GM12875 (cell line): ENCODE results near the gene SYT5.

Source experiments
- H3K4me3 ChIP-seq: one replicate; pipeline ENCODE4 v1.5.1; 2011; ENCODE audit warnings: low read depth, low read length, control low read depth
- CTCF ChIP-seq: IDR thresholded peaks from 2 replicates; pipeline ENCODE4 v1.5.1; 2011; ENCODE audit warnings: low read depth, mild to moderate bottlenecking, control low read depth, inconsistent platforms, low read length, moderate library complexity, borderline replicate concordance; ENCODE audit not compliant: insufficient read depth

The SYT5 gene

GRCh38 chr19:55188625-55189024 lies 8.5 kb upstream of the SYT5 start:
- no peak for TF ChIP-seq CTCF
- no peak overlapping the region for H3K4me3 ChIP-seq

- no peak overlapping the region for H3K4me3 ChIP-seq
- no peak for TF ChIP-seq CTCF
Measured at GRCh38 chr19:55186080-55186479, 6.0 kb upstream of the SYT5 start.

- no peak for TF ChIP-seq CTCF
Measured at GRCh38 chr19:55181740-55182139, 1.7 kb upstream of the SYT5 start.

GRCh38 chr19:55178781-55179599 lies 1.1 kb downstream of the SYT5 start:
- no peak overlapping the region for H3K4me3 ChIP-seq

More at GRCh38 chr19:55181740-55182139, 1.7 kb upstream of the SYT5 start:
- no peak overlapping the region for H3K4me3 ChIP-seq

GRCh38 chr19:55176076-55176475 lies 4.0 kb downstream of the SYT5 start:
- no peak for TF ChIP-seq CTCF
- no peak overlapping the region for H3K4me3 ChIP-seq

More at GRCh38 chr19:55178781-55179599, 1.1 kb downstream of the SYT5 start:
- no peak for TF ChIP-seq CTCF

GRCh38 chr19:55175117-55175867 lies 4.8 kb downstream of the SYT5 start:
- no peak overlapping the region for H3K4me3 ChIP-seq
- no peak for TF ChIP-seq CTCF
